Fibroblast of lung (primary cell): ENCODE data around the gene RMDN2. TPM values are rescaled to one million over a fixed set of nuclear protein-coding genes. Genes with fewer than 3 reads are reported as not detected.

ENCODE experiments used
- DNase-seq, 2 donors: peaks; one replicate each; pipeline versions ENCODE4 v3.0.0 to v3.0.0-alpha.2; 2010; ENCODE audit warnings: low read depth in 2 of 2
- H2AFZ ChIP-seq: 2 replicates; pipeline ENCODE4 v1.5.1; 2012; ENCODE audit warnings: low read length, control low read depth, inconsistent platforms
- H3K27ac ChIP-seq: 2 replicates; pipeline ENCODE4 v1.5.1; 2011; ENCODE audit warnings: low read length, control low read depth; ENCODE audit not compliant: insufficient read depth
- H3K27me3 ChIP-seq: 2 replicates; pipeline ENCODE4 v1.5.1; 2011; ENCODE audit warnings: mild to moderate bottlenecking, low read length; ENCODE audit not compliant: control insufficient read depth, insufficient read depth
- H3K36me3 ChIP-seq: 2 replicates; pipeline ENCODE4 v1.5.1; 2011; ENCODE audit warnings: low read length; ENCODE audit not compliant: control insufficient read depth, insufficient read depth
- H3K4me1 ChIP-seq: 2 replicates; pipeline ENCODE4 v1.5.1; 2011; ENCODE audit warnings: low read length; ENCODE audit not compliant: control insufficient read depth, insufficient read depth; ENCODE audit errors: extremely low read depth
- H3K4me2 ChIP-seq: 2 replicates; pipeline ENCODE4 v1.5.1; 2011; ENCODE audit warnings: low read length, control low read depth; ENCODE audit not compliant: insufficient read depth; ENCODE audit errors: extremely low read depth
- H3K4me3 ChIP-seq, 4 experiments: fragments of 200-600 bp in 1 of 4; sonication (generic) in 1 of 4; replicated peaks in 1 of 4; 2 replicates each; pipeline ENCODE4 v1.5.1; 2011 to 2016; ENCODE audit warnings: low read length in 4 of 4, low read depth in 3 of 4, mild to moderate bottlenecking in 3 of 4, control low read depth in 2 of 4, inconsistent platforms in 1 of 4, mixed read lengths in 1 of 4; ENCODE audit not compliant: insufficient read depth in 1 of 4; ENCODE audit errors: control extremely low read depth in 1 of 4
- H3K79me2 ChIP-seq: 2 replicates; pipeline ENCODE4 v1.5.1; 2012; ENCODE audit warnings: mild to moderate bottlenecking, low read length, inconsistent platforms; ENCODE audit not compliant: control insufficient read depth, insufficient read depth
- H3K9ac ChIP-seq: 2 replicates; pipeline ENCODE4 v1.5.1; 2011; ENCODE audit warnings: mild to moderate bottlenecking, low read length, control low read depth; ENCODE audit not compliant: insufficient read depth
- H3K9me3 ChIP-seq: 2 replicates; pipeline ENCODE4 v1.5.1; 2012; ENCODE audit warnings: low read depth, low read length; ENCODE audit not compliant: control insufficient read depth, insufficient read depth
- H4K20me1 ChIP-seq: 2 replicates; pipeline ENCODE4 v1.5.1; 2011; ENCODE audit warnings: low read length; ENCODE audit not compliant: control insufficient read depth, insufficient read depth; ENCODE audit errors: extremely low read depth
- EZH2 ChIP-seq: IDR thresholded peaks from 2 replicates; pipeline ENCODE4 v1.5.1; 2012; ENCODE audit warnings: low read length, control low read depth, mild to moderate bottlenecking; ENCODE audit errors: missing control alignments
- polyA plus RNA-seq, 2 donors: library from polyadenylated mRNA; depleted of rRNA in 1 of 2; stranded (reverse) in 1 of 2; unstranded in 1 of 2; fragments of >200 nt; gene quantifications; 2 replicates each; pipeline ENCODE4 v1.2.1, GENCODE V29; 2011 to 2012; ENCODE audit warnings: missing spikeins in 1 of 2
- total RNA-seq: library from RNA; depleted of rRNA; stranded (reverse); fragments of >200 nt; gene quantifications from 2 replicates; pipeline ENCODE4 v1.2.1, GENCODE V29; 2014
- TF ChIP-seq, protein P1 (sequence below), 2 donors: IDR thresholded peaks in 1 of 2; conservative IDR thresholded peaks in 1 of 2; 1 replicate in 1 of 2; 2 replicates in 1 of 2; pipeline ENCODE4 v1.5.1; 2011 to 2012; ENCODE audit warnings: low read length in 2 of 2, control low read depth in 1 of 2, inconsistent platforms in 1 of 2, low read depth in 1 of 2, mild to moderate bottlenecking in 1 of 2

RMDN2 gene
- total and polyA plus RNA-seq, 2 donors (not counting 1 experiment from before 2014, with no cell fraction given): 5.4 to 9.2 TPM

GRCh38 chr2:38035968-38036367 is 110.9 kb downstream of the RMDN2 start:
- H3K9me3 ChIP-seq: no peaks in the 10 kb centered on the region
- H2AFZ ChIP-seq: no peak overlapping the region
- H3K4me2 ChIP-seq: no peak overlapping the region
- no peaks in the 10 kb centered on the region for H4K20me1 ChIP-seq
- no peaks in the 10 kb centered on the region for H3K79me2 ChIP-seq
- no peak for DNase-seq
- TF ChIP-seq EZH2: no peak
- TF ChIP-seq, protein P1, sequence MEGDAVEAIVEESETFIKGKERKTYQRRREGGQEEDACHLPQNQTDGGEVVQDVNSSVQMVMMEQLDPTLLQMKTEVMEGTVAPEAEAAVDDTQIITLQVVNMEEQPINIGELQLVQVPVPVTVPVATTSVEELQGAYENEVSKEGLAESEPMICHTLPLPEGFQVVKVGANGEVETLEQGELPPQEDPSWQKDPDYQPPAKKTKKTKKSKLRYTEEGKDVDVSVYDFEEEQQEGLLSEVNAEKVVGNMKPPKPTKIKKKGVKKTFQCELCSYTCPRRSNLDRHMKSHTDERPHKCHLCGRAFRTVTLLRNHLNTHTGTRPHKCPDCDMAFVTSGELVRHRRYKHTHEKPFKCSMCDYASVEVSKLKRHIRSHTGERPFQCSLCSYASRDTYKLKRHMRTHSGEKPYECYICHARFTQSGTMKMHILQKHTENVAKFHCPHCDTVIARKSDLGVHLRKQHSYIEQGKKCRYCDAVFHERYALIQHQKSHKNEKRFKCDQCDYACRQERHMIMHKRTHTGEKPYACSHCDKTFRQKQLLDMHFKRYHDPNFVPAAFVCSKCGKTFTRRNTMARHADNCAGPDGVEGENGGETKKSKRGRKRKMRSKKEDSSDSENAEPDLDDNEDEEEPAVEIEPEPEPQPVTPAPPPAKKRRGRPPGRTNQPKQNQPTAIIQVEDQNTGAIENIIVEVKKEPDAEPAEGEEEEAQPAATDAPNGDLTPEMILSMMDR (conservative IDR thresholded peaks at IDR 0.05 in 1 of 2, IDR thresholded peaks at IDR 0.05 in 1 of 2; ENCODE audit: low read depth in 1 of 2, low read length in 2 of 2): no peak
- H3K27me3 ChIP-seq: no peaks in the 10 kb centered on the region
- no peak overlapping the region for H3K4me3 ChIP-seq
- H3K36me3 ChIP-seq: no peaks in the 10 kb centered on the region
- peaks cover 5% of the 10 kb centered on the region for H3K4me1 ChIP-seq
- H3K27ac ChIP-seq: no peak overlapping the region
- H3K9ac ChIP-seq: no peak overlapping the region

GRCh38 chr2:38037325-38037724 is 112.2 kb downstream of the RMDN2 start:
- no peak for DNase-seq

GRCh38 chr2:38037757-38038621 is 112.9 kb downstream of the RMDN2 start:
- no peaks in the 10 kb centered on the region for H3K36me3 ChIP-seq
- H3K4me3 ChIP-seq: peak overlapping the region; percentile 22 to 50 (median 36)
- TF ChIP-seq, protein P1 (conservative IDR thresholded peaks at IDR 0.05 in 1 of 2, IDR thresholded peaks at IDR 0.05 in 1 of 2; ENCODE audit: low read depth in 1 of 2, low read length in 2 of 2): peak; percentile 53 to 55
- no peak for TF ChIP-seq EZH2
- H3K4me2 ChIP-seq: peak overlapping the region; percentile 79
- H4K20me1 ChIP-seq: no peaks in the 10 kb centered on the region
- H3K9ac ChIP-seq: no peak overlapping the region
- no peaks in the 10 kb centered on the region for H3K27me3 ChIP-seq
- H3K9me3 ChIP-seq: no peaks in the 10 kb centered on the region
- peak; percentile 57 to 59 for DNase-seq
- H3K4me1 ChIP-seq: peaks cover 5% of the 10 kb centered on the region
- peak overlapping the region; percentile 72 for H2AFZ ChIP-seq
- no peak overlapping the region for H3K27ac ChIP-seq
- H3K79me2 ChIP-seq: no peaks in the 10 kb centered on the region

More at GRCh38 chr2:38037325-38037724, 112.2 kb downstream of the RMDN2 start:
- H2AFZ ChIP-seq: no peak overlapping the region
- no peaks in the 10 kb centered on the region for H3K9me3 ChIP-seq
- no peak overlapping the region for H3K4me2 ChIP-seq
- H3K9ac ChIP-seq: no peak overlapping the region
- no peaks in the 10 kb centered on the region for H4K20me1 ChIP-seq
- no peaks in the 10 kb centered on the region for H3K27me3 ChIP-seq
- H3K4me1 ChIP-seq: peaks cover 5% of the 10 kb centered on the region
- no peak overlapping the region for H3K4me3 ChIP-seq
- TF ChIP-seq, protein P1 (conservative IDR thresholded peaks at IDR 0.05 in 1 of 2, IDR thresholded peaks at IDR 0.05 in 1 of 2; ENCODE audit: low read depth in 1 of 2, low read length in 2 of 2): no peak
- no peak for TF ChIP-seq EZH2
- H3K79me2 ChIP-seq: no peaks in the 10 kb centered on the region
- H3K36me3 ChIP-seq: no peaks in the 10 kb centered on the region
- no peak overlapping the region for H3K27ac ChIP-seq
